ENCODE measurements around the gene PTRH1.

PTRH1 gene

GRCh38 chr9:127693143-127693542 lies 22.3 kb downstream of the PTRH1 start:
- no peak for DNase-seq

- no peak for DNase-seq
Measured at GRCh38 chr9:127692071-127692470, 23.4 kb downstream of the PTRH1 start.

GRCh38 chr9:127690735-127691134 lies 24.7 kb downstream of the PTRH1 start:
- no peak for DNase-seq

- no peak for DNase-seq
Measured at GRCh38 chr9:127689329-127690000, 26.0 kb downstream of the PTRH1 start.

GRCh38 chr9:127686461-127687393 lies 28.7 kb downstream of the PTRH1 start:
- DNase-seq: no peak

GRCh38 chr9:127684576-127684975 lies 30.9 kb downstream of the PTRH1 start:
- DNase-seq: no peak

GRCh38 chr9:127683723-127684122 lies 31.7 kb downstream of the PTRH1 start:
- no peak for DNase-seq

- DNase-seq: no peak
Measured at GRCh38 chr9:127682351-127683136, 32.9 kb downstream of the PTRH1 start.

GRCh38 chr9:127680846-127681245 lies 34.6 kb downstream of the PTRH1 start:
- no peak for DNase-seq

- no peak for DNase-seq
Measured at GRCh38 chr9:127680226-127680625, 35.2 kb downstream of the PTRH1 start.

GRCh38 chr9:127679506-127679905 lies 36.0 kb downstream of the PTRH1 start:
- DNase-seq: no peak

GRCh38 chr9:127676638-127677037 lies 38.8 kb downstream of the PTRH1 start:
- no peak for DNase-seq

- no peak for DNase-seq
Measured at GRCh38 chr9:127673234-127673633, 42.2 kb downstream of the PTRH1 start.

GRCh38 chr9:127667906-127668305 lies 47.6 kb downstream of the PTRH1 start:
- no peak for DNase-seq

GRCh38 chr9:127667127-127667844 lies 48.2 kb downstream of the PTRH1 start:
- DNase-seq: no peak

GRCh38 chr9:127664678-127665507 lies 50.6 kb downstream of the PTRH1 start:
- no peak for DNase-seq

GRCh38 chr9:127664324-127664677 lies 51.2 kb downstream of the PTRH1 start:
- no peak for DNase-seq
